Tibial nerve (tissue), 3 donors: Measurements from ENCODE around the gene LSAMP.

Source experiments
- CTCF ChIP-seq, 5 experiments: fragments of 200-600 bp in 3 of 5; fragments of 450-650 bp in 2 of 5; sonication (generic) in 3 of 5; IDR thresholded peaks; one replicate each; pipeline ENCODE4 v1.5.1; 2016 to 2019; ENCODE audit warnings: antibody characterized with exemption in 5 of 5, mild to moderate bottlenecking in 3 of 5, moderate library complexity in 2 of 5
- POLR2A ChIP-seq, 2 donors: fragments of 450-650 bp; IDR thresholded peaks; one replicate each; pipeline ENCODE4 v1.6.1; 2017; ENCODE audit warnings: antibody characterized with exemption in 2 of 2, mild to moderate bottlenecking in 2 of 2, moderate library complexity in 2 of 2

GRCh38 chr3:115792206-115792955, 652.9 kb downstream of the LSAMP start:
- TF ChIP-seq CTCF (IDR thresholded peaks at IDR 0.05) (no peak), POLR2A (IDR thresholded peaks at IDR 0.05) (no peak)
